Gastrocnemius medialis (tissue), 4 donors: ENCODE results near the gene VAV2.

Experiments used
- CTCF ChIP-seq, 5 experiments: fragments of 450-650 bp in 3 of 5; fragments of 200-600 bp in 2 of 5; sonication (generic) in 2 of 5; IDR thresholded peaks in 4 of 5; conservative IDR thresholded peaks in 1 of 5; 1 replicate in 4 of 5; 2 replicates in 1 of 5; pipeline ENCODE4 v1.5.1; 2016 to 2019; ENCODE audit warnings: antibody characterized with exemption in 5 of 5, mild to moderate bottlenecking in 3 of 5, moderate library complexity in 3 of 5
- POLR2A ChIP-seq, 2 donors: fragments of 450-650 bp; IDR thresholded peaks; one replicate each; pipeline ENCODE4 v1.6.1; 2017; ENCODE audit warnings: antibody characterized with exemption in 2 of 2, mild to moderate bottlenecking in 2 of 2, moderate library complexity in 2 of 2

DNA sequence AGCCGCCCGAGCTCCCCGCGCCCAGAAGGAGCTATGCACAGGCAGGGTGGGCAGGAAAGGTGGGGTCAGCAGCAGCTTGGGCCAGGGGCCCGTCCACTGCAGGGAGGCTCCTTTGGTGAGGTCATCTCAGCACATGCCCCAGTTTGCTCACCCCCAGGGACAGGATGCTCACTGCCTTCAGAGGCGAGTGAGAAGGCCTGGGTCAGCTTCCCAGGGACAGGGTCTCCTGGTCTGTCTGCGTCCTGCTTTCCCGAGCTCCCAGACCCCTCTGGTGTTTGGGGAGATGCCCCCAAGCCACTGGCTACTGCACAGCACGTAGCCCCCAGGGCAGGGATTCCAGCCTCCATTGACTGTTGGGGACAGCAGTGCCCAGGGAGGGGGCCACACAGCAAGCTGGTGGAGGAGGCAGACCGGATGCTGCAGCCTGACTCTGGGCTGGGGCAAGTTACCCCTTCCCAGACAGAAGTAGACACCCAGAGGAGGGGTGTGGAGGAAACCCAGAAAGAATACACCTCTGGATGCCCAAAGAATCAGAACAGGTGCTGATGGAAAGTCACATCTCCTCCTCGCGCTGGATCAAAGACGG is 253.4 kb downstream of the VAV2 start:
- TF ChIP-seq CTCF (IDR thresholded peaks at IDR 0.05 in 4 of 5, conservative IDR thresholded peaks at IDR 0.05 in 1 of 5) (no peak), POLR2A (IDR thresholded peaks at IDR 0.05) (no peak)
